ENCODE data around the gene GNS.

Gene GNS

GRCh38 chr12:64670919-64671639, 88.1 kb downstream of the GNS start:
- TF ChIP-seq FOXM1 (IDR thresholded peaks at IDR 0.05; ENCODE audit: borderline replicate concordance, low read depth): no peak
- no peak for TF ChIP-seq REST (IDR thresholded peaks at IDR 0.05; ENCODE audit: low read depth)
- TF ChIP-seq YY1 (IDR thresholded peaks at IDR 0.05; ENCODE audit: low read depth): no peak
- TF ChIP-seq CEBPB (IDR thresholded peaks at IDR 0.05): peak; percentile 26; the same call in 1 of the 2 replicates
- TF ChIP-seq NFIC (IDR thresholded peaks at IDR 0.05): no peak
- TF ChIP-seq RAD21 (IDR thresholded peaks at IDR 0.05; ENCODE audit: low read depth): no peak
- no peak for TF ChIP-seq ZBTB7A (IDR thresholded peaks at IDR 0.05; ENCODE audit: low read depth)
- TF ChIP-seq TEAD4 (IDR thresholded peaks at IDR 0.05): no peak
- TF ChIP-seq MAX (IDR thresholded peaks at IDR 0.05): peak; percentile 52; the same call in 1 of the 2 replicates
- no peak for TF ChIP-seq TAF1 (IDR thresholded peaks at IDR 0.05; ENCODE audit: low read depth)

- TF ChIP-seq MAX (IDR thresholded peaks at IDR 0.05) (no peak), REST (IDR thresholded peaks at IDR 0.05; ENCODE audit: low read depth) (peak; percentile 40; the same call in 1 of the 2 replicates), YY1 (IDR thresholded peaks at IDR 0.05; ENCODE audit: low read depth) (no peak), CREB1 (IDR thresholded peaks at IDR 0.05; ENCODE audit: low read depth) (no peak)
Observed at GRCh38 chr12:64670019-64670418, 89.2 kb downstream of the GNS start.

GRCh38 chr12:64669270-64669842, 89.8 kb downstream of the GNS start:
- peak; percentile 47 for TF ChIP-seq REST (IDR thresholded peaks at IDR 0.05; ENCODE audit: low read depth)
- TF ChIP-seq CREB1 (IDR thresholded peaks at IDR 0.05; ENCODE audit: low read depth): no peak

- no peak for TF ChIP-seq CEBPB (IDR thresholded peaks at IDR 0.05)
- TF ChIP-seq RAD21 (IDR thresholded peaks at IDR 0.05; ENCODE audit: low read depth): no peak
- TF ChIP-seq FOXM1 (IDR thresholded peaks at IDR 0.05; ENCODE audit: borderline replicate concordance, low read depth): no peak
- TF ChIP-seq EP300 (IDR thresholded peaks at IDR 0.05; ENCODE audit: borderline replicate concordance): no peak
- TF ChIP-seq TAF1 (IDR thresholded peaks at IDR 0.05; ENCODE audit: low read depth): no peak
- TF ChIP-seq USF1 (IDR thresholded peaks at IDR 0.05): no peak
- TF ChIP-seq TCF12 (IDR thresholded peaks at IDR 0.05; ENCODE audit: low read depth): no peak
- no peak for TF ChIP-seq NFIC (IDR thresholded peaks at IDR 0.05)
- TF ChIP-seq CREB1 (IDR thresholded peaks at IDR 0.05; ENCODE audit: low read depth): no peak
- TF ChIP-seq EGR1 (IDR thresholded peaks at IDR 0.05): no peak
- no peak for TF ChIP-seq REST (IDR thresholded peaks at IDR 0.05; ENCODE audit: low read depth)
Observed at GRCh38 chr12:64667793-64668192, 91.4 kb downstream of the GNS start.

Measured in Ishikawa (cell line).